Calu3 (cell line): ENCODE results near the gene CRELD1. TPM values are rescaled to one million over a fixed set of nuclear protein-coding genes. Genes with fewer than 3 reads are reported as not detected.

Source experiments
- BruUV-seq: library from RNA; stranded (reverse); fragments of 400-500 nt; replicated peaks from 2 replicates; lab custom pipeline; 2021; lab: Mats Ljungman, UMichigan
- CTCF ChIA-PET: fragments of 300-600 bp; sonication (Branson Sonifier 250); formaldehyde crosslinking; loops from one replicate; lab custom pipeline; 2022; ENCODE audit warnings: antibody characterized with exemption; lab: Charles Lee
- DNase-seq: peaks from one replicate; pipeline ENCODE4 v3.0.0; 2022
- H3K27ac Mint-ChIP-seq: one replicate; pipeline ENCODE4 v1.8.0; 2022; ENCODE audit warnings: mixed read lengths; ENCODE audit not compliant: unreplicated experiment
- H3K27me3 Mint-ChIP-seq: one replicate; pipeline ENCODE4 v1.8.0; 2022; ENCODE audit warnings: mixed read lengths; ENCODE audit not compliant: unreplicated experiment
- H3K36me3 Mint-ChIP-seq: one replicate; pipeline ENCODE4 v1.8.0; 2022; ENCODE audit warnings: mild to moderate bottlenecking, moderate library complexity, mixed read lengths; ENCODE audit not compliant: insufficient read depth, unreplicated experiment
- H3K4me1 Mint-ChIP-seq: one replicate; pipeline ENCODE4 v1.8.0; 2022; ENCODE audit warnings: mild to moderate bottlenecking, low read depth, mixed read lengths; ENCODE audit not compliant: unreplicated experiment
- H3K4me3 Mint-ChIP-seq: one replicate; pipeline ENCODE4 v1.8.0; 2022; ENCODE audit warnings: mild to moderate bottlenecking, low read depth, moderate library complexity, mixed read lengths; ENCODE audit not compliant: unreplicated experiment
- H3K9me3 Mint-ChIP-seq: one replicate; pipeline ENCODE4 v1.8.0; 2022; ENCODE audit warnings: low read depth, mixed read lengths; ENCODE audit not compliant: unreplicated experiment
- intact Hi-C: fragments of 100-400 bp; cut with micrococcal nuclease; formaldehyde crosslinking; loops from one replicate; pipeline ENCODE4 v1.10.0; 2022; ENCODE audit not compliant: unreplicated experiment
- total RNA-seq: library from RNA; stranded (reverse); gene quantifications from 2 replicates; pipeline ENCODE4 v1.2.3, GENCODE V29; 2022
- TF ChIP-seq, protein P1 (sequence below): fragments of 200-600 bp; IDR thresholded peaks from one replicate; pipeline ENCODE4 v1.8.0; 2022; ENCODE audit warnings: antibody characterized with exemption; ENCODE audit not compliant: unreplicated experiment

Gene CRELD1
- total RNA-seq, 1 experiment from 2014 or later = 25.4 TPM

- intact Hi-C loops = loop anchor here (5.0 kb wide), 1 partner anchor 87 kb away; no protein-coding TSS in a partner anchor
- TF ChIP-seq, protein P1, sequence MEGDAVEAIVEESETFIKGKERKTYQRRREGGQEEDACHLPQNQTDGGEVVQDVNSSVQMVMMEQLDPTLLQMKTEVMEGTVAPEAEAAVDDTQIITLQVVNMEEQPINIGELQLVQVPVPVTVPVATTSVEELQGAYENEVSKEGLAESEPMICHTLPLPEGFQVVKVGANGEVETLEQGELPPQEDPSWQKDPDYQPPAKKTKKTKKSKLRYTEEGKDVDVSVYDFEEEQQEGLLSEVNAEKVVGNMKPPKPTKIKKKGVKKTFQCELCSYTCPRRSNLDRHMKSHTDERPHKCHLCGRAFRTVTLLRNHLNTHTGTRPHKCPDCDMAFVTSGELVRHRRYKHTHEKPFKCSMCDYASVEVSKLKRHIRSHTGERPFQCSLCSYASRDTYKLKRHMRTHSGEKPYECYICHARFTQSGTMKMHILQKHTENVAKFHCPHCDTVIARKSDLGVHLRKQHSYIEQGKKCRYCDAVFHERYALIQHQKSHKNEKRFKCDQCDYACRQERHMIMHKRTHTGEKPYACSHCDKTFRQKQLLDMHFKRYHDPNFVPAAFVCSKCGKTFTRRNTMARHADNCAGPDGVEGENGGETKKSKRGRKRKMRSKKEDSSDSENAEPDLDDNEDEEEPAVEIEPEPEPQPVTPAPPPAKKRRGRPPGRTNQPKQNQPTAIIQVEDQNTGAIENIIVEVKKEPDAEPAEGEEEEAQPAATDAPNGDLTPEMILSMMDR = no peak
- no TSS peak for BruUV-seq
- Mint-ChIP-seq H3K9me3 (no peaks in the 10 kb centered on the region), H3K27me3 (no peaks in the 10 kb centered on the region), H3K36me3 (peaks cover 36% of the 10 kb centered on the region), H3K4me3 (peak overlapping the region; percentile 93), H3K27ac (peak overlapping the region; percentile 95), H3K4me1 (peaks cover 15% of the 10 kb centered on the region)
- CTCF ChIA-PET = interaction anchor here (1.5 kb wide), 2 partner anchors 12 to 71 kb away, joined by 4 to 6 read pairs; no protein-coding TSS in a partner anchor
- no peak for DNase-seq
These were observed 594 bp downstream of the CRELD1 start for GRCh38 chr3:9934235-9934621.

GRCh38 chr3:9934993-9935392, 1.4 kb downstream of the CRELD1 start:
- peak overlapping the region; percentile 3 for H3K27ac Mint-ChIP-seq
- TF ChIP-seq, protein P1 = no peak
- no TSS peak for BruUV-seq
- CTCF ChIA-PET = interaction anchor here (1.2 to 1.5 kb wide), 2 partner anchors 11 to 38 kb away, joined by 3 to 6 read pairs; no protein-coding TSS in a partner anchor
- no peaks in the 10 kb centered on the region for H3K27me3 Mint-ChIP-seq
- no peak for DNase-seq
- H3K9me3 Mint-ChIP-seq = no peaks in the 10 kb centered on the region
- peak overlapping the region; percentile 93 for H3K4me3 Mint-ChIP-seq
- peaks cover 36% of the 10 kb centered on the region for H3K36me3 Mint-ChIP-seq
- intact Hi-C loops = loop anchor here (5.0 kb wide), 1 partner anchor 88 kb away; no protein-coding TSS in a partner anchor
- H3K4me1 Mint-ChIP-seq = peaks cover 15% of the 10 kb centered on the region

DNA sequence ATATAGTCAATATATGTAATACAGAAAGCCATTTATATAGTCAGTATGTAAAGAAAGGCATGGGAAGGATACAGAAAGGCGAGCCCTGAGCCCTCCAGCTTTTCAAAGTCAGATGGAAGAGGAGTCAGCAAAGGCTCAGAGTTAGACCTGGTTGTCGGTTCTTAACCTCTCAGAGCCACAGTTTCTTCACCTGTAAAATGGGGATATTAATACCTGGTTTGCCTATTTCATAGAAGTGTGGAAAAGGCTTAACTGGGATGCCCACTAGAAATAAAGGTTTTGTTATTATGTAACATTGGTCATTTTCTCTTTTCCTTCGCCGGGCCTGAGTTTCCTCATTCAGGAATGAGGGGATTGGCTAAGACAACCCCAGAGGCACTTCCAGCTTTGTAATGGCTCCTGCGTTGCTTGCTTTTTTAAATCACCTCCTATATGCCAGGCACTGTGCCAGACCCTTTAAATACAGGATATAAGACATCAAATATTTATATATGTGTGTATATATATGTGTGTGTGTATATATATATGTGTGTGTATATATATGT, 2.4 kb downstream of the CRELD1 start:
- no peak for DNase-seq
- CTCF ChIA-PET = interaction anchor here (0.6 to 1.5 kb wide), 2 partner anchors 10 to 41 kb away, joined by 3 to 6 read pairs; no protein-coding TSS in a partner anchor
- Mint-ChIP-seq H3K4me1 (peaks cover 15% of the 10 kb centered on the region), H3K27ac (no peak overlapping the region), H3K4me3 (no peak overlapping the region), H3K36me3 (peaks cover 36% of the 10 kb centered on the region), H3K9me3 (no peaks in the 10 kb centered on the region), H3K27me3 (no peaks in the 10 kb centered on the region)
- intact Hi-C loops = no loop called here
- TF ChIP-seq, protein P1 = no peak
- BruUV-seq = no TSS peak

DNA sequence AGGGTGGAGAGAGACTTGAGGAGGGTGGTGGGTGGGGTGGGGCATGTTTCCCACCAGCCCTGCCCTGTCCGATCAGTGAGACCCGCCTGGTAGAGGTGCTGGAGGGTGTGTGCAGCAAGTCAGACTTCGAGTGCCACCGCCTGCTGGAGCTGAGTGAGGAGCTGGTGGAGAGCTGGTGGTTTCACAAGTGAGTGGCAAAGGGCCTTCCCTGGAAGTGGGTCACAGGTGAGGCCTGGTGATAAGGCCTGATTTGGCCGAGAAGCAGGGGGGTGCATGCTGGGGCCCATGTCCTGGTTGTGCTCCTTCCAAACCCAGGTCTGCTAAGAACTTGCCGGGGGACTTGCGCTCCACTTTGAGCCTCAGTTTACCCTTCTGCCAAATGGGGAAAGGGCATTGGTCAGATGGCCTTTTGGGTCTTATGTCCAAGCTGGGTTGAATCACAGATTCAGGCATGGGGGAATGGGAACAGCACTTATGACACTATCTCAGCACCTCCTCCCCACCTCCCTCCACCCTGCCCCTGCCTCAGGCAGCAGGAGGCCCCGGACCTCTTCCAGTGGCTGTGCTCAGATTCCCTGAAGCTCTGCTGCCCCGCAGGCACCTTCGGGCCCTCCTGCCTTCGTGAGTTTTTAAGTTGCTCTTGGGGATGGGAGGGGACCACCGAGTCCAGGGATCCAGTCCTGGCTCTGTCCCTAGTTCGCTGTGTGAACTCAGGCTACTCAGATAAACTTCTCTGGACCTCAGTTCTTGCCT, 4.0 kb downstream of the CRELD1 start:
- no TSS peak for BruUV-seq
- CTCF ChIA-PET = no interaction called here
- no peak overlapping the region for H3K4me3 Mint-ChIP-seq
- intact Hi-C loops = no loop called here
- DNase-seq = no peak
- H3K9me3 Mint-ChIP-seq = no peaks in the 10 kb centered on the region
- H3K27me3 Mint-ChIP-seq = no peaks in the 10 kb centered on the region
- peaks cover 31% of the 10 kb centered on the region for H3K36me3 Mint-ChIP-seq
- TF ChIP-seq, protein P1 = no peak
- peaks cover 15% of the 10 kb centered on the region for H3K4me1 Mint-ChIP-seq
- no peak overlapping the region for H3K27ac Mint-ChIP-seq
